Smooth muscle cell of the brain vasculature (primary cell): ENCODE data around the gene IFT122.
"Not testable (repeated sequence)": the region's sequence is repeated elsewhere in the genome, so short reads cannot be mapped to it uniquely, and the experiment has no call there.

Source experiments
- DNase-seq: peaks from one replicate; pipeline ENCODE4 v3.0.0-alpha.2; 2012; ENCODE audit warnings: low read depth, low spot score

The IFT122 gene, protein sequence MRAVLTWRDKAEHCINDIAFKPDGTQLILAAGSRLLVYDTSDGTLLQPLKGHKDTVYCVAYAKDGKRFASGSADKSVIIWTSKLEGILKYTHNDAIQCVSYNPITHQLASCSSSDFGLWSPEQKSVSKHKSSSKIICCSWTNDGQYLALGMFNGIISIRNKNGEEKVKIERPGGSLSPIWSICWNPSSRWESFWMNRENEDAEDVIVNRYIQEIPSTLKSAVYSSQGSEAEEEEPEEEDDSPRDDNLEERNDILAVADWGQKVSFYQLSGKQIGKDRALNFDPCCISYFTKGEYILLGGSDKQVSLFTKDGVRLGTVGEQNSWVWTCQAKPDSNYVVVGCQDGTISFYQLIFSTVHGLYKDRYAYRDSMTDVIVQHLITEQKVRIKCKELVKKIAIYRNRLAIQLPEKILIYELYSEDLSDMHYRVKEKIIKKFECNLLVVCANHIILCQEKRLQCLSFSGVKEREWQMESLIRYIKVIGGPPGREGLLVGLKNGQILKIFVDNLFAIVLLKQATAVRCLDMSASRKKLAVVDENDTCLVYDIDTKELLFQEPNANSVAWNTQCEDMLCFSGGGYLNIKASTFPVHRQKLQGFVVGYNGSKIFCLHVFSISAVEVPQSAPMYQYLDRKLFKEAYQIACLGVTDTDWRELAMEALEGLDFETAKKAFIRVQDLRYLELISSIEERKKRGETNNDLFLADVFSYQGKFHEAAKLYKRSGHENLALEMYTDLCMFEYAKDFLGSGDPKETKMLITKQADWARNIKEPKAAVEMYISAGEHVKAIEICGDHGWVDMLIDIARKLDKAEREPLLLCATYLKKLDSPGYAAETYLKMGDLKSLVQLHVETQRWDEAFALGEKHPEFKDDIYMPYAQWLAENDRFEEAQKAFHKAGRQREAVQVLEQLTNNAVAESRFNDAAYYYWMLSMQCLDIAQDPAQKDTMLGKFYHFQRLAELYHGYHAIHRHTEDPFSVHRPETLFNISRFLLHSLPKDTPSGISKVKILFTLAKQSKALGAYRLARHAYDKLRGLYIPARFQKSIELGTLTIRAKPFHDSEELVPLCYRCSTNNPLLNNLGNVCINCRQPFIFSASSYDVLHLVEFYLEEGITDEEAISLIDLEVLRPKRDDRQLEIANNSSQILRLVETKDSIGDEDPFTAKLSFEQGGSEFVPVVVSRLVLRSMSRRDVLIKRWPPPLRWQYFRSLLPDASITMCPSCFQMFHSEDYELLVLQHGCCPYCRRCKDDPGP

DNA sequence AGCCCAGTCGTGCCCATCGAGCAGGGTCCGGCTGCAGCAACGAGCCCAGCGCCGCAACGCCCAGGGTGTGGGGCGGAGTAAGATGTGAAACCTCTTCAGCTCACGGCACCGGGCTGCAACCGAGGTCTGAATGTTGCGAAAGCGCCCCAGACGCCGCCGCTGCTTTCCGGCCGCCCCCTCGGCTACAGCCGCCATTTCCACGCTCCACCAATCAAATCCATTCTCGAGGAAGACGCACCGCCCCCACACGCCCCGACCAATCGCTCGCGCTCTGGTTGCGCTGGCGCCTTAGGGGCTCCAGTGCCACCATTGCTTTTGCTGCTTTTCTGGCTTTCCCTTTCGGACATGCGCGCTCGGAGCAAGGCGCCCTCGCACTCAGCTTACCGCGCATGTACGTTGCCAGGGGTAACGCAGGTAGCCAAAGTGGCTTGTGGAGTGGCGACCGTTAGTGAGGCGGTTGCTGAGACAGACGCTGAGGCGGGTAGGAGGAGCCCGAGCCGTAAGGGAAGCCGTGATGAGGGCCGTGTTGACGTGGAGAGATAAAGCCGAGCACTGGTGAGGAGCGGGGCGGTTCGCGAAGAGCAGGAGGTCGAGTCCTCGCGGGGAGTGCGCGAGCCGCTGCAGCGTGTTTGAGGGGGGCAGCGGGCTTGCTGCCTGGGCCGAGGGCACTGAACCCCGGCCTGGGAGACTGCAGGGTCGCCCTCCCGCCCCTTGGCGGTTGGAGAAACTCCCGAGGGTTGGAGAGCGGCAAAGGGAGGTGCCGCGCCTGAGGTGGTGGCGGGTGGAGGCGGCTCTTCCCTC lies at the start of gene IFT122, which contains the start of gene MBD4:
IFT122 (plus strand) TSS at position 408 of the 801 bp plus-strand sequence; CDS start at position 515, 107 bp downstream.
MBD4 (minus strand) TSS at position 132 of the 801 bp plus-strand sequence; CDS start at position 17, 115 bp downstream.
- DNase-seq = peak; percentile 97

DNA sequence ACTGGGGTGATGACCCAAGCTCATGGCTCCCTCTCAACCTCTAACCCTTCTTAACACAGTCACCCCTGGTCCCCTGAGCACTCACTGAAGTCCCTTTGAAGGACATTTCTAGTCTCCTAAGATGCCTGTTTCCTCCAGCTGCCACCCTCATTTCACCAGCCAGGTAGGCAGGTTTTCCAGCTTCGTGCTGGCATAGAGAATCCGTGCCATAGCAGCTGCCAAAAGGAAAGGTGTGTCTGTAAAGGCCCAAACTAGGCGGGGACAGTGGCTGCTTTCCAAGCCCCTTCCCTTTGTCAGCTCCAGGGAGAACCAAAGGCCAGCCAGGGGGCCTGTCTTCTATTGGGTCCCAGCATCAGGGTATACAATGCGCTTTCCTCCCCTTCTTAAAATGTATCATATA lies 48.4 kb upstream of the IFT122 start:
- not testable (repeated sequence) for DNase-seq

DNA sequence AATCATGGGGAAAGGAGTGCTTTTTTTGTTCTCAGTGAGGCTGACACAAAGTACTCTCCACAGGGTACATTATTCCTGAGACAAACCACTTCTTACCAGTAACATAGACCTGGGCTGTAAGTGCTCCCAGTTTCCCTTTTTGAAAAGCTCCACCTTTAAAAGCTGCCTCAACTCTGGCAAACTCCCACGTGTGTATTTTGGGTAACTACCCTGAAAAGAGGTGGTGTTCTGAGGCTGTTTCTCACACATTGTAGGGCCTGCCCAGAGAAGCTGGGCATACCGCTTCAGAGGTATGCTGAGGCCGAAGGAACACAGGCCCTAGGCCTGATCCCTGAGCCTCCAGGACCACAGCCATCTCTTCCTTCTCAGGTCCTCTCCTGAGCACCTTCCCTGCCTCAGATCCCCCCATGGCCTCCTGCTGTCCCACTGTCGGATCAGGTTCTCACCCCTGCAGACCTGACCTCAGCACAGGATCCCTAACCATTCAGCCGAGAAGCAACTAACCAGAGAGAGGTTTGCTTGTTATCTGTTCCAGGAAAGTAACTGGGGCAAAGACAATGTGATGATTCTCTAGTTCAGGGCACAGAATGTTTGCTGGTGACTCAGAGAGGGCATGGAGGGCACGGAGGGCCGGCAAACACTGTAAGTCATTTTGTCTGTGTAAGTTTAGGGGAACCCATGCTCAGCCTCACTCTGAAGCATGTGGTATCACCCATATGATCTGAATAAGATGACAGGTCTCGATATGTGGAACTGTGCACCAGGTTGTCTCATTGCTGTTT lies 47.7 kb upstream of the IFT122 start:
- not testable (repeated sequence) for DNase-seq

DNA sequence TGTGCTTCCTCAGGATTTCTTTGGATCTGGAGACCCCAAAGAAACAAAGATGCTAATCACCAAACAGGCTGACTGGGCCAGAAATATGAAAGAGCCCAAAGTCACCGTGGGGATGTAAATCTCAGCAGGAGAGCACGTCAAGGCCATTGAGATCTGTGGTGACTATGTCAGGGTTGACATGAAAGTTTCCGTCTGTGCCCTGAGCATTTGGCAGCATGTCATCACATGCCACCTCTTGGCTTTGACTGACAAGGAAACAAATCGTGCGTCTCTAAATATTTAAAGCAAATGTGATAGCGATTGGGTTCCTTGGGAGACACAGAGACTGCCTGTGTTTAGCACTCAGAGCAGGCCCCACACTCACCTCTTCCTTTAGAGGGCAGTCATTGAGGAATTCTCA lies 46.8 kb upstream of the IFT122 start:
- no peak for DNase-seq

DNA sequence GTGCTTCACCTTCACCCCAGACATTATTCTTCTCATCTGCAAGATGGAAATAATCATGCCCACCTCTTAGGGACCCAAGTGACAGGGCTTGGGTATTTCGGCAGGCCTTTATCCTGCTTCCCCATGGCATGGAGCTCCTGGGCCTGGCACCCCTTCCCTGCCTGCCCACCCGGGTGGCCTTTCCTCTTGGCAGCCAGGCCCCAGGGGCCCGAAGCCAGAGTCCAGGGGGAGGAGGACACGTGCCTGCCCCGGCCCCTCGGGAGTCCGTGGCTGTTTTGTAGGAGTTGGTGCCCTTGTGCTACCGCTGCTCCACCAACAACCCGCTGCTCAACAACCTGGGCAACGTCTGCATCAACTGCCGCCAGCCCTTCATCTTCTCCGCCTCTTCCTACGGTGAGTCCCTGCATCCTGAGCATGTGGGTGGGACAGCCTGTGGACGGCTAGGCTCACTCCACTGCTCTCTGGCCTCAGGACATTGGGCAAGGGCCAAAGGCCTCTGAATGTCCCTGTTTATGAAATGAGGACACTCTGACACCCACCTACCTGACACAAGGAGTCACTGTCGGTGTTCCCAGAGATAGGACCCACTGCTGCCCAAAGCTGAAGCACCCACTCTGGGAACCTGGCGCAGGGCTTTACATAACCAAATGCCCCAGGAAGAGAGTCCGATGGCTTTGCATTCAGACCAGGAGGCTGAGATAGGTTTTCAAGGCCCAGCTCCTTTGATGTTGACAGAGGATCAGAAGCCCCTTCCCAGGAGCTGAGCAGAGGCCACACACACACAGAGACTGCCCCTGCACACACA lies 46.1 kb upstream of the IFT122 start:
- DNase-seq = not testable (repeated sequence)

DNA sequence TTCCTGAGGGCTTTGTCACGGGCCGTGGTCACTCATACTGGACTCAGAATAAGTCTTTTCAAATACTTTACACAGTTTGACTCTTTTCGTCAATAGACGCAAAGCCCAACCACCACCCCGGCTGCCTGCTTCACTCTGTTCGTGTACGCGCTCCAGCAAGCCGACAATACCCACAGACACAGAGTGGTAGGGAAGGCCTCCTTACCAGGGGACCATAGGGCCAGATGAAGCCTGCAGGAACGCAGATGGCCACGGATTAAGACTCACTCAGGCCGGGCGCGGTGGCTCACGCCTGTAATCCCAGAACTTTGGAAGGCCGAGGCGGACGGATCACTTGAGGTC lies 41.2 kb upstream of the IFT122 start:
- DNase-seq = no peak

DNA sequence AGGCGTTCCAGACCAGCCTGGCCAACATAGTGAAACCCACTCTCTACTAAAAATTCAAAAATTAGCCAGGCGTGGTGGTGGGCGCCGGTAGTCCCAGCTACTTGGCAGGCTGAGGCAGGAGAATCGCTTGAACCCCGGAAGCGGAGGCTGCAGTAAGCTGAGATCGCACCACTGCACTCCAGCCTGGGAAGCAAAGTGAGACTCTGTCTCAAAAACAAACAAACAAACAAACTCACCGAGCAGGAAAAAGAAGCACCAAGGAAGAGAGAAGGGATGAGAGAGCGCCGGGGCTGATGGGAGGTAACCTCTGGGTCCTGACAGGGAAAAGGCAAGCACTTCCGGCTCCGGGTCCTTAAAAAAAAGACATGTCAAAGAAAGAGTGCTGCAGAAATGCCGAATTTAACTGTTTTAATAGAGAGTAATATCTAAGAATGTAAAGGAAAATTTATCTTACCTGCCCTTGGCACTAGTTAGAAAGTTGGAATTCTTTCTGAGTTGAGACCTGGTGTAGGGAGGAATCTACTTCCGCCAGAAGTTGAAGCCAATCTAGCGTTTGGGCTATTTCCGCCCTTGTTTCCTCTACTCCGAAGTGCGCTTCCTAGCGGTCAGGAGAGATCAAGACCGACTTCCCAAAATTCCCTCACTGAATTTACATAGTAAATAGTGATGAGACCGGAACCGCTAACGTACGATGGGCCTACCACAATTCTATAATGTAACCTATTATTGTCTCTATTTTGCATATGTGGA lies 40.7 kb upstream of the IFT122 start:
- peak; percentile 91 for DNase-seq

DNA sequence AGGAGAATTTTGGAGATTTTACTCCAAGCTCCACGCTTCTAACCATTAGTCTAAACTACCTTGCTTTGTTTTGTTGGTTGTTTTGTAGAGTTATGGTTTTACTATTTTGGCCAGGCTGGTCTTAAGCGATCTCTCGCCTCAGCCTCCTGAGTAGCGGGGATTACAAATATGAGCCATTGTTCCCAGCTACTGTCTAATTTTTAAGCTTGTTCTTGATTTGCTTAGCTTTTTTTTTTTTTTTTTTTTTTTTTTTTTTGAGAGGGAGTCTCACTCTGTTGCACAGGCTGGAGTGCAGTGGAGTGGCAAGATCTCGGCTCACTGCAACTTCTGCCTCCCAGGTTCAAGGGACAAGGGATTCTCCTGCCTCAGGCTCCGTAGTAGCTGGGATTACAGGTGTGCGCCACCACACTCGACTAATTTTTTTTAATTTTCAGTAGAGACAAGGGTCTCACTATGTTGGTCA lies 40.1 kb upstream of the IFT122 start:
- no peak for DNase-seq

DNA sequence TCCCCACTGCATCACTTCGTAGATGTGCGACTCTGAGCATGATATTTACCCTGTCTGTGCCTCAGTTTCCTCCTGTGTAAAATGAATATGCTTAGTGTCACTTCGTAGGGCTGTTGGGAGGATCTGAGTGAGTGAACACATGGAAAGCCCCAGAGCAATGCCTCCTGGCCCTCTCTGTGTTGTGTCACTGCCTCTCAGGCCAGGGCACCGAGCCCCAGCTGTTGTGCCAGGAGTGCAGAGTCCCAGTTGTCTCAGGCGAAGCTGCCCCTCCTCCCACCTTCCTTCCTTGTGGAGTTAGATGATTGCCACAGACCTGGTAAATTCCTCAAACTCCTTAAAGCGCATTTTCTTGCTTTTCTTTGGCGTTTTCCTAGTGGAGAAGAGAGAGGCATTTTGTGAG lies 37.8 kb upstream of the IFT122 start:
- no peak for DNase-seq

DNA sequence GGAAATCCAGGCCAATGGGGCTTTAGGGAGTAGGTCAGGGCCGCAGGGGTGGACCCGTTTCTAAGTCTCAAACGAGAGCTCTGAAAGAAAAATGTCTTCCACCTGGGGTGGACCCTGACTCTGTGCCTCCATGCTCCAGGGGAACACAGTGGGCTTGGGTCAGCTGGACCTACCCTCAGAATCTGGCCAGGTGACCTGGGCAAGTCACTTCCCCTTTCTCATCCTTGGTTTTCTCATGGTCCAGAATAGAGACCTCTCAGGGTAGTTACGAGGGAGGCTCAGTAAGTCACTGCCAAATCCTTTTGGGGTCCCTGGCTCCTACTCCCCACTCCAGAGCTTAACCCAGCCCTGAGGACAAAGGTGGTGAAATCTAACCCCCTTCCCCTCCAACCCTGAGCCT lies 37.4 kb upstream of the IFT122 start:
- no peak for DNase-seq

DNA sequence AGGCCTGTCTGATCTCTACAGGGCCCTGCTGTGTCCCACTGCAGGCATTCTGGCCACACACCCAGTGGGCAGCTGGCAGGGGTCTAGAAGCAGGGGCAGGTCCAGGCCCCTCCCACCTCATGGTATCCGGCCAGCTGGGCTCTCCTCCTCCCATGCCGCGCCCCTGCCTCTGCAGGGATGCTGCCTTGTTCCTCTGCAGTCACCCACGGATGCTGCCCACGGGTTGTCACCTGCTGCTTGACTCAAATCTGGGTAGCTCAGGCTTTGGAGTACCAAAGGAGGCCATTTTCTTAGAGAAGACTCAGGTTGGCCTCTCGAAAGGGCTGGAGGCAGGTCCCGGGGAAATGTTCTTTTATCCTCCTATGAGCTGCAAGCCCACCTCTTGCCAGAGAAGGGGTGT lies 36.6 kb upstream of the IFT122 start:
- DNase-seq = no peak

DNA sequence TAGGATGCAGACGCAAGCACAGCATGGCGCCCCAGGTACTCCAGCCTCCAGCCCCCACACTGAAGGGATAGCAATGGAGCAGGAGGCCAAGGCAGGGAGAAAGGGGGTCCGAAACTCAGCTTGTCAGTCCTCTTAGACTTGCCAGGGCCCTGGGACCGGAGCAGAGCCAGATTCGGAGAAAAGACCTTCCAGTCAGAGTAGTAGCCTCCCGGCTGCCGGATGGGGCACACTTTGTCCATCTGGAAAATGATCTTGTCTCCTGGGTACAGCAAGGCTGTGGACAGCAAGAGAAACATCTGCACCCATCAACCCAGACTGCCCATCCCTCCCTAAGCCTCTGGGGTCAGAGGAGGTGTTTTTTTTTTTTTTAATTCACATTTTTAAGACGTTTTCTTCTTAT lies 35.9 kb upstream of the IFT122 start:
- no peak for DNase-seq

DNA sequence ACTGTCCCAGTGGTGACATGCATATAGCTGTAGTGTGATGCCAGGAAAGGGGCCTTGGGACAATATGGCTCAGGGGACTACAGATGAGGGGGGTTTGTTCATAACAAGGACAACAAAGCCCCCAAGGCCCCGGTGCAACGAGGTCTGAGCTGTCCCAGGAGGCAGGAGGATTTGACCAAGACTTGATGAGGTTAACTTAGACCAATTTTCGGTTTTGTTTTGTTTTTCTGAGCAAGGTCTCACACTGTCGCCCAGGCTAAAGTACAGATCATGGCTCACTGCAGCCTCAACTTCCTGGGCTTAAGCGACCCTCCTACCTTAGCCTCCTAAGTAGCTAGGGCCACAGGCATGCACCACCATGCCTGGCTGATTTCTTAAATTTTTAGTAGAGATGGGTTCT lies 35.4 kb upstream of the IFT122 start:
- DNase-seq = no peak

DNA sequence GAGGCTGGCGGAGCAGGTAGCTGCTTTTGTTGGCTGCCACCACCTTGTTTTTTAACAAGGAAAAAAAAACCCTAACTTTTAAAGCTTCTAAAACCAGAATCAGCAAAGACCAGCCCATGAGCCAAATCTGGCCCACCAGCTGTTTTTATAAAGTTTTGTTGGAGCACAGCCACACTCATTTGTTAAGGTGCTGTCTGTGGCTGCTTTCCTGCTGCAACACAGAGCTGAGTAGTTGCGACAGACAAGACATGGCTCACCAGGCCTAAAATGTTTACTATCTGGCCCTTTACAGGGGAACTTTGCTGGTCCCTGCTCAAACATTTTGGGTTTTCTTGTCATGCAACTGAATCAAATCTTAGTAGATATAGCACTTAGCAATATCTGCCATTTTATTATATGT lies 30.5 kb upstream of the IFT122 start:
- DNase-seq = no peak

DNA sequence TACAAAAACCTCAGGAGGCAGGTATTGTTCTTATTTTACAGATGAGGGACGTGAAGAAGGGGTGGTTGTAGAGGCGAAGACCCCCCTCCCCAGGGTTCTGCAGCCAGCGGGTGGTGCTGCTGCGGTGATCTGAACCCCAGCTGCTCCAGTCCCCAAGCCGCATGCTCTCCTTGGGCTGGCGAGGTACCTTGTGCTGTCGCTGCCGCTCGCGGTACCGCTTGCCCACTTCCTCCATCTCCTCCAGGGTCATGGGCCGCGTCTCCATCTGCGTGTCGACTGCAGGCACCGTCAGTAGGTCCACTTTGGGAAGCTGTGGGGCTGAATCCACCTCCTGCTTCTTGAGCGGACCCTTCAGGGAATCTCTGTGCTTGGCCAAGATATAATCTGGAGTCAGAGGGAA lies 29.1 kb upstream of the IFT122 start:
- DNase-seq = no peak

DNA sequence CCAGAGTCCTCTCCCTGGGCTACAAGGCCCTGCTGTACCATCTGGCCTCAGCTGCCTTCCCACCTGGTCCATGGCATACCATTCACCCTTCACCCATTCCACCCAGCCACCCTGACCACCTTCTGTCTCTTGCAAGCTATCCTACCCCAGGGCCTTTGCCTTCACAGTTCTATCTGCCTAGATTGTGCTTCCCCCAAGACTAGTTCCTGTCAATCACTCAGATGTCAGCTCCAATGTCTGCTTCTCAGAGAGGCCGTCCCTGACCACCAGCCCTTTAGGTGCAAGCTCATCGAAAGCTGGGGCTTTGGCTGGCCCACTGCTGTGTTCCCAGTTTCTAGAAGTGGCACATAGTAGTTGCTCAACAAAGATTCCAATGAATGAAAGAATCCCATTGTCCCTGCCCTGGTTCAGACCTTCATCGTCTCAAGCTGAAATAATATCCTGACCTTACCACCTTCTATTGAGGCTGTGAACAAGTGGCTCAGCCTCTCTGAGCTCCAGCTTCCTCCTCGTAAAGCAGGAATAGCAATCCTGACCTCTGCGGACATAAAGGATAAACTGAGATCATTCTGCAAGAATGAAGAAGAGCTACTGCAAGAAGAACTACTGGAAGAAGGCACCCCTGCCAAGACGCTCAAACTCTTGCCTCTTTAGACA lies 27.4 kb upstream of the IFT122 start:
- no peak for DNase-seq

DNA sequence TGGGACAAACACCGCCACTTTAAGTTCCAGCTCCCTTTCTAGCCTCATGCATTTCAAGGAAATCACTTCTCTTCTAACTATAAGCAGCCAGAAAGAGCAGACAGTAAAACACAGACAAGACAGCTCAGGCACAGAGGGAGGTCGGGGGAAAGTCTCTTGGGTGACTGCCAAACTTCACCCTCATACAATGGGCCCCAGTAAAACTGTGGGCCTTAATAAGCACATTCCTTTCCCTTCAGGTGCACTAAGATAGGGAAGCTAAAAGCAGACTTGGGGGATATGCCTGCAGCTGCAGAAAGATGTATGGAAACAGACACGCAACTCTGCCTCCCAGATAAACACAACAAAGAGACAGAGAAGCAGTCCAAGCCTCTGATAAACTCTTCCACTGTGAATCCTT lies 26.8 kb upstream of the IFT122 start:
- DNase-seq = not testable (repeated sequence)
